SU-DHL-6 (cell line): ENCODE data around the gene FAM114A2.

Source experiments
- H2AFZ ChIP-seq: fragments of 200-600 bp; sonication (generic); 2 replicates; pipeline ENCODE4 v1.6.1; 2014; ENCODE audit warnings: low read depth, mild to moderate bottlenecking, moderate library complexity, mixed read lengths, antibody characterized with exemption, low read length; ENCODE audit not compliant: severe bottlenecking
- H3F3A ChIP-seq: fragments of 200-600 bp; shearing (Covaris generic); 2 replicates; pipeline ENCODE4 v1.6.0; 2016; ENCODE audit warnings: antibody characterized with exemption, mild to moderate bottlenecking; ENCODE audit not compliant: insufficient read depth
- H3K27ac ChIP-seq: fragments of 200-600 bp; sonication (generic); 2 replicates; pipeline ENCODE4 v1.5.1; 2016; ENCODE audit warnings: low read depth, mild to moderate bottlenecking, low read length, moderate library complexity, mixed read lengths
- H3K27me3 ChIP-seq: fragments of 200-600 bp; sonication (generic), shearing (Covaris generic); 2 replicates; pipeline ENCODE4 v1.6.0; 2014; ENCODE audit warnings: mild to moderate bottlenecking, low read length
- H3K36me3 ChIP-seq: fragments of 200-600 bp; sonication (generic); 2 replicates; pipeline ENCODE4 v1.6.1; 2014; ENCODE audit warnings: mild to moderate bottlenecking, low read length, mixed read lengths
- H3K4me2 ChIP-seq: fragments of 300-600, 200-600 bp; shearing (Covaris generic), sonication (generic); 2 replicates; pipeline ENCODE4 v1.6.0; 2014; ENCODE audit warnings: low read length, low read depth, mild to moderate bottlenecking; ENCODE audit not compliant: poor library complexity, severe bottlenecking
- H3K4me3 ChIP-seq: fragments of 200-600 bp; sonication (generic); 2 replicates; pipeline ENCODE4 v1.5.1; 2014; ENCODE audit warnings: antibody characterized with exemption, low read length, mild to moderate bottlenecking, mixed read lengths; ENCODE audit not compliant: insufficient read depth, poor library complexity, severe bottlenecking
- H3K79me2 ChIP-seq: fragments of 200-600 bp; sonication (generic); 2 replicates; pipeline ENCODE4 v1.6.1; 2014; ENCODE audit warnings: mild to moderate bottlenecking, low read length, moderate library complexity; ENCODE audit not compliant: insufficient read depth
- H3K9ac ChIP-seq: fragments of 200-600 bp; sonication (generic); 2 replicates; pipeline ENCODE4 v1.7.0; 2014; ENCODE audit warnings: mild to moderate bottlenecking, low read length
- H3K9me2 ChIP-seq: fragments of 200-600 bp; sonication (generic); replicated peaks from 2 replicates; pipeline ENCODE4 v1.6.1; 2014; ENCODE audit warnings: low read length; ENCODE audit not compliant: insufficient read depth
- H3K9me3 ChIP-seq: fragments of 200-600 bp; sonication (generic); 2 replicates; pipeline ENCODE4 v1.6.1; 2014; ENCODE audit warnings: low read length, mixed read lengths; ENCODE audit not compliant: insufficient read depth
- H4K20me1 ChIP-seq: fragments of 200-600 bp; sonication (generic); 2 replicates; pipeline ENCODE4 v1.6.1; 2014; ENCODE audit warnings: low read depth, mild to moderate bottlenecking, antibody characterized with exemption, low read length, moderate library complexity, mixed read lengths
- EZH2phosphoT487 ChIP-seq: fragments of 200-600 bp; sonication (generic), shearing (Covaris generic); conservative IDR thresholded peaks from 2 replicates; pipeline ENCODE4 v1.6.1; 2018; ENCODE audit warnings: mild to moderate bottlenecking, antibody characterized with exemption, low read length, moderate library complexity, mixed read lengths
- TF ChIP-seq, protein P1 (sequence below): fragments of 200-600 bp; sonication (generic); IDR thresholded peaks from one replicate; pipeline ENCODE4 v1.5.1; 2017; ENCODE audit warnings: antibody characterized with exemption, mild to moderate bottlenecking, low read length, moderate library complexity; ENCODE audit not compliant: insufficient read depth, poor library complexity, severe bottlenecking

FAM114A2 gene

DNA sequence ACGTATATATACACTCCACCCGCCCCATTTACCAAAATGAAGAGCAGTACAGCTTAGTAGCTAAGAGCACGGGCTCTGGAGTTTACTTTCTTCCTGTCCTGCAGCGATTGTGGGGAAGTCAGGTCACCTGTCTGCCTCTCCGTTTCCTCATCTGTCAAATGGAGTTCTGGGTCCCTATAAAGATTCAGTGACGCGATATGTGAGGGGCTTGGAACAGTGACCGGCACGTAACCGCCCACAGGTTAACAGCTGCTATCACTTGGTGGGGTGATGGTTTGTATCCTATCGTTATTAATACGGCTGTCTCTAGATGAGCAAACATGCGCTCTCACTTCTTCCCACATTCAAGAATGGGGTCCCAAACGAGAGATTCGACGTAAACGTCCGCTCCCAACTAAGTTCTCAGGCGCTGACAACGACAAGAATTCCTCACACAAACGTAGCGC is 426 bp downstream of the FAM114A2 start:
- H3F3A ChIP-seq = peaks cover 6% of the 10 kb centered on the region; the same call in 1 of the 2 replicates
- H3K79me2 ChIP-seq = peaks cover 36% of the 10 kb centered on the region
- H3K27me3 ChIP-seq = no peaks in the 10 kb centered on the region
- no peaks in the 10 kb centered on the region for H3K36me3 ChIP-seq
- H3K9me2 ChIP-seq = no peaks in the 10 kb centered on the region
- H3K9me3 ChIP-seq = no peaks in the 10 kb centered on the region
- peak overlapping the region; percentile 62 for H3K4me3 ChIP-seq
- H3K27ac ChIP-seq = peak overlapping the region; percentile 73
- H4K20me1 ChIP-seq = no peaks in the 10 kb centered on the region
- TF ChIP-seq EZH2phosphoT487 = no peak
- TF ChIP-seq, protein P1, sequence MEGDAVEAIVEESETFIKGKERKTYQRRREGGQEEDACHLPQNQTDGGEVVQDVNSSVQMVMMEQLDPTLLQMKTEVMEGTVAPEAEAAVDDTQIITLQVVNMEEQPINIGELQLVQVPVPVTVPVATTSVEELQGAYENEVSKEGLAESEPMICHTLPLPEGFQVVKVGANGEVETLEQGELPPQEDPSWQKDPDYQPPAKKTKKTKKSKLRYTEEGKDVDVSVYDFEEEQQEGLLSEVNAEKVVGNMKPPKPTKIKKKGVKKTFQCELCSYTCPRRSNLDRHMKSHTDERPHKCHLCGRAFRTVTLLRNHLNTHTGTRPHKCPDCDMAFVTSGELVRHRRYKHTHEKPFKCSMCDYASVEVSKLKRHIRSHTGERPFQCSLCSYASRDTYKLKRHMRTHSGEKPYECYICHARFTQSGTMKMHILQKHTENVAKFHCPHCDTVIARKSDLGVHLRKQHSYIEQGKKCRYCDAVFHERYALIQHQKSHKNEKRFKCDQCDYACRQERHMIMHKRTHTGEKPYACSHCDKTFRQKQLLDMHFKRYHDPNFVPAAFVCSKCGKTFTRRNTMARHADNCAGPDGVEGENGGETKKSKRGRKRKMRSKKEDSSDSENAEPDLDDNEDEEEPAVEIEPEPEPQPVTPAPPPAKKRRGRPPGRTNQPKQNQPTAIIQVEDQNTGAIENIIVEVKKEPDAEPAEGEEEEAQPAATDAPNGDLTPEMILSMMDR = no peak
- H2AFZ ChIP-seq = peak overlapping the region; percentile 77
- peak overlapping the region; percentile 70 for H3K9ac ChIP-seq
- H3K4me2 ChIP-seq = peak overlapping the region; percentile 66

DNA sequence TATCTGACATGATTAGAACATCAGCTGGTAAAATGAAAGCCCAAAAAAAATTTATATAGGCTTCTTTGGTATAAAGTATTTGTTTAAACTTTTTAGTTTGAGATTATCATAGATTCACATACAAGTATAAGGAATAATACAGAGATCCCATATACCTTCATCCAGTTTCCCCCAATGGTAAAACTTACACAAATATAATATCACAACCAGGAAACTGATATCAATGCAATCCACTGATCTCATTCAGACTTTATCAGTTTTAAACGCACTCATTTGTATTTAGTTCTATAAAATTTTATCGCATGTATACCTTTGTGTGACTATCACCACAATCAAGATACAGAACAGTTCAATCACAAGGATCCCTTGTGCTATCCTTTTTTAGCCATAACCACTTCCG is 3.8 kb downstream of the FAM114A2 start:
- H3K9ac ChIP-seq = no peak overlapping the region
- no peaks in the 10 kb centered on the region for H3K9me3 ChIP-seq
- no peak overlapping the region for H2AFZ ChIP-seq
- H3K27ac ChIP-seq = no peak overlapping the region
- H3K4me2 ChIP-seq = no peak overlapping the region
- H3K27me3 ChIP-seq = no peaks in the 10 kb centered on the region
- no peaks in the 10 kb centered on the region for H3K9me2 ChIP-seq
- H4K20me1 ChIP-seq = no peaks in the 10 kb centered on the region
- no peak overlapping the region for H3K4me3 ChIP-seq
- no peak for TF ChIP-seq EZH2phosphoT487
- TF ChIP-seq, protein P1 = no peak
- peaks cover 6% of the 10 kb centered on the region; the same call in 1 of the 2 replicates for H3F3A ChIP-seq
- peaks cover 16% of the 10 kb centered on the region for H3K79me2 ChIP-seq
- no peaks in the 10 kb centered on the region for H3K36me3 ChIP-seq

DNA sequence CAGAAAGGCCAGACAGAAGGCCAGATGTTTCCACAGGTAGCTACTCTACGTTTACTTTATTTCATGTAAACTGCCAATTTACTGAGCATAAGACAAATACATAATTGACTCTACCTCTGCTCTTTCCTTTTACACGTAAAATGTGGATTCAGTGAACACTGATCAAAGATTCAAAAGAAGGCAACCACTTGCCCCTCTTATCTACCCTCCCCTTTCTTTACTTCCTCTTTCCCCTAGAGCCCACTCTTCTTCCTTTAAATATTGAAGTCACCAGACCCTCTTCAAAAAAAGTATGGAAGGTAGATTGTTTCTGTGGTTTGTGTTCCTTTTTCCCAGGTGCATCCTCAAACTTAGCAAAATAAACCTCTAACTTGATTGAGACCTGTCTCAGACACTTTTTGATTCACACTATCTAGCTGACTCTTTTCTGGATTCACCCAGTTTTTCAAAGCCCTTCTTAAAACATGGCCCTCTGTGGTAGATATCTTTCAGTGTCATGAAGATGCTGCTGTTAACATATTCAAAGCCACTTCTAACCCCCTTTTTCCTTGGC is 6.7 kb downstream of the FAM114A2 start:
- Histone ChIP-seq H3K9me3 (no peaks in the 10 kb centered on the region), H3F3A (no peaks in the 10 kb centered on the region), H3K79me2 (no peaks in the 10 kb centered on the region), H3K9me2 (no peaks in the 10 kb centered on the region), H3K9ac (no peak overlapping the region), H4K20me1 (no peaks in the 10 kb centered on the region), H3K27me3 (no peaks in the 10 kb centered on the region), H3K4me3 (no peak overlapping the region), H2AFZ (no peak overlapping the region), H3K27ac (no peak overlapping the region), H3K4me2 (no peak overlapping the region), H3K36me3 (0 out of 2 replicates have a peak, but pooled peaks cover 3% of the 10 kb centered on the region)
- TF ChIP-seq, protein P1 = no peak
- no peak for TF ChIP-seq EZH2phosphoT487
